Parathyroid adenoma (tissue), 2 donors: ENCODE measurements around the gene CDH7.

ENCODE experiments used
- H2AFZ ChIP-seq: fragments of 300-600 bp; sonication (generic); one replicate; pipeline ENCODE4 v1.7.0; 2017; ENCODE audit warnings: antibody characterized with exemption, mild to moderate bottlenecking
- H3K27ac ChIP-seq: fragments of 300-600 bp; sonication (generic); one replicate; pipeline ENCODE4 v1.7.0; 2017
- H3K27me3 ChIP-seq: fragments of 300-600 bp; sonication (generic); one replicate; pipeline ENCODE4 v1.7.0; 2017; ENCODE audit warnings: low read length; ENCODE audit not compliant: control insufficient read depth, insufficient read depth
- H3K36me3 ChIP-seq: fragments of 300-600 bp; sonication (generic); one replicate; pipeline ENCODE4 v1.7.0; 2017; ENCODE audit warnings: low read length; ENCODE audit not compliant: control insufficient read depth, insufficient read depth
- H3K4me1 ChIP-seq: fragments of 300-600 bp; sonication (generic); one replicate; pipeline ENCODE4 v1.7.0; 2017; ENCODE audit warnings: control low read depth
- H3K4me2 ChIP-seq: fragments of 300-600 bp; sonication (generic); one replicate; pipeline ENCODE4 v1.7.0; 2017; ENCODE audit warnings: low read length
- H3K4me3 ChIP-seq: fragments of 300-600 bp; sonication (generic); one replicate; pipeline ENCODE4 v1.7.0; 2017; ENCODE audit warnings: low read depth, low read length
- H3K79me2 ChIP-seq: fragments of 300-600 bp; sonication (generic); one replicate; pipeline ENCODE4 v1.7.0; 2017; ENCODE audit warnings: control low read depth
- H3K9ac ChIP-seq: fragments of 300-600 bp; sonication (generic); one replicate; pipeline ENCODE4 v1.7.0; 2017; ENCODE audit warnings: mild to moderate bottlenecking
- H3K9me3 ChIP-seq: fragments of 300-600 bp; sonication (generic); one replicate; pipeline ENCODE4 v1.7.0; 2017; ENCODE audit warnings: low read length; ENCODE audit not compliant: control insufficient read depth
- TF ChIP-seq, protein P1 (sequence below): fragments of 300-600 bp; sonication (generic); IDR thresholded peaks from one replicate; pipeline ENCODE4 v1.7.0; 2017; ENCODE audit warnings: antibody characterized with exemption, mild to moderate bottlenecking
- donor health status: primary hyperparathyroidism.

CDH7 gene

DNA sequence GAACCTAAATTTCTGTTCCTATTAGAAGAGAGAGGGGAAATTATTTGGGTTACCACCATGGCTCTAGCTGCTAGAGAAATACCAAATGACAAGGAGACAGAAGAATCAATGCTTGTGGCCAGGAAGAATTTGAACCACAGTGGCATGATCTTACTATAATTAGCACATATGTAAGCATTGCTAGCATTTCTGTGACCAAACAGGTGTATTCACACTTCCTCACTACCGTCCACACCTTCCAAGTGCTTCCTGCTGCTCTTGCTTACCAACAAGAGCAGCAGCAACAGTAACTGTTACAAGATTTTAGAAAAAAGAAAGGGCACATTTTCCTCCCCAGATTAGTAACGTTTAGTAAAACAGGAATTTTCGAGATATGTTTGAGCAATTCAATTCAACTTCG is 60.5 kb downstream of the CDH7 start:
- Histone ChIP-seq H2AFZ (no peak overlapping the region), H3K27me3 (no peaks in the 10 kb centered on the region), H3K36me3 (no peaks in the 10 kb centered on the region), H3K4me2 (no peak overlapping the region), H3K27ac (no peak overlapping the region), H3K9me3 (no peaks in the 10 kb centered on the region), H3K4me3 (no peak overlapping the region), H3K79me2 (no peaks in the 10 kb centered on the region), H3K4me1 (no peaks in the 10 kb centered on the region), H3K9ac (no peak overlapping the region)
- TF ChIP-seq, protein P1, sequence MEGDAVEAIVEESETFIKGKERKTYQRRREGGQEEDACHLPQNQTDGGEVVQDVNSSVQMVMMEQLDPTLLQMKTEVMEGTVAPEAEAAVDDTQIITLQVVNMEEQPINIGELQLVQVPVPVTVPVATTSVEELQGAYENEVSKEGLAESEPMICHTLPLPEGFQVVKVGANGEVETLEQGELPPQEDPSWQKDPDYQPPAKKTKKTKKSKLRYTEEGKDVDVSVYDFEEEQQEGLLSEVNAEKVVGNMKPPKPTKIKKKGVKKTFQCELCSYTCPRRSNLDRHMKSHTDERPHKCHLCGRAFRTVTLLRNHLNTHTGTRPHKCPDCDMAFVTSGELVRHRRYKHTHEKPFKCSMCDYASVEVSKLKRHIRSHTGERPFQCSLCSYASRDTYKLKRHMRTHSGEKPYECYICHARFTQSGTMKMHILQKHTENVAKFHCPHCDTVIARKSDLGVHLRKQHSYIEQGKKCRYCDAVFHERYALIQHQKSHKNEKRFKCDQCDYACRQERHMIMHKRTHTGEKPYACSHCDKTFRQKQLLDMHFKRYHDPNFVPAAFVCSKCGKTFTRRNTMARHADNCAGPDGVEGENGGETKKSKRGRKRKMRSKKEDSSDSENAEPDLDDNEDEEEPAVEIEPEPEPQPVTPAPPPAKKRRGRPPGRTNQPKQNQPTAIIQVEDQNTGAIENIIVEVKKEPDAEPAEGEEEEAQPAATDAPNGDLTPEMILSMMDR = no peak

DNA sequence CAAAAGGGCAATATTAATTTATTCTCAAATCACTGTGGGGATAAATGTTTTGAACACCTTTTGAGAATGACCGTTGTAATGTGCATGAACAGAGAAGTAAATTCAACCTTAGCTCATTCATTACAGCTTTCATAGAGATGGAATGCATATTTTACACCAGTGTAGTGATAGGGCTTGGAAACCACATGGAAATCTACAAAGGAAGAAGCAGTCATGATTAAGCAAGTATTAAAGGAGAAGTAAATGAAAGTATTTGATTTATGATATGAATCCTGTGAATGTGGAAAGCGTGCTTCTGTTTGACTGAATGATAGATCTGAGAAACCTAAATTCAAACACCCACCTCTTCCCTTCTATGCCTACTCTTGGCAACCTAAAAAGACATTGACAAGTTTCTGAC is 64.7 kb downstream of the CDH7 start:
- Histone ChIP-seq H3K4me3 (no peak overlapping the region), H3K4me1 (no peaks in the 10 kb centered on the region)

DNA sequence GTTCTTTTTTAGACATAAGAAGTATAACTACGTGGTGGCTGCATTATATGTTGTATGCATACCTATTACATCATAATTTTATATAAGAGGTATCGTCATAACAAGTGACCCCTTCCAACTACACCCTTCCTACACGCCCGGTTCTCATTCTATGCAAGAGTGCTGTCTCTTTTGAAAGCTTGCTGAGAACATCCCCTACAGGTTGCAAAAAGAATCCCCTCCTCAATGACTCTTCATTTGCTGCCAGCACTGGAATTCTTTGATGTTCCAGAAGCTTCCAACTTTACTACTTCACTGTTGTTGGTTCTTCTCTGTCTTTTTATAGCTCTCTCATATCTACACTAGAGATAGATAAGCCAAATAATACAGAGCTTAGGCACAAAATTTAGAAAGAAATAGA is 66.4 kb downstream of the CDH7 start:
- no peak overlapping the region for H3K4me3 ChIP-seq
- no peaks in the 10 kb centered on the region for H3K4me1 ChIP-seq
- H3K36me3 ChIP-seq = no peaks in the 10 kb centered on the region
- H3K9ac ChIP-seq = no peak overlapping the region
- H3K79me2 ChIP-seq = no peaks in the 10 kb centered on the region
- H3K27ac ChIP-seq = no peak overlapping the region
- no peak overlapping the region for H3K4me2 ChIP-seq
- H2AFZ ChIP-seq = no peak overlapping the region
- H3K27me3 ChIP-seq = no peaks in the 10 kb centered on the region
- TF ChIP-seq, protein P1 = no peak
- no peaks in the 10 kb centered on the region for H3K9me3 ChIP-seq

More for the DNA sequence above, 64.7 kb downstream of the CDH7 start:
- Histone ChIP-seq H3K4me2 (no peak overlapping the region), H3K27me3 (no peaks in the 10 kb centered on the region), H3K9me3 (no peaks in the 10 kb centered on the region), H3K27ac (no peak overlapping the region), H3K79me2 (no peaks in the 10 kb centered on the region), H3K9ac (no peak overlapping the region), H2AFZ (no peak overlapping the region), H3K36me3 (no peaks in the 10 kb centered on the region)
- TF ChIP-seq, protein P1 = no peak

DNA sequence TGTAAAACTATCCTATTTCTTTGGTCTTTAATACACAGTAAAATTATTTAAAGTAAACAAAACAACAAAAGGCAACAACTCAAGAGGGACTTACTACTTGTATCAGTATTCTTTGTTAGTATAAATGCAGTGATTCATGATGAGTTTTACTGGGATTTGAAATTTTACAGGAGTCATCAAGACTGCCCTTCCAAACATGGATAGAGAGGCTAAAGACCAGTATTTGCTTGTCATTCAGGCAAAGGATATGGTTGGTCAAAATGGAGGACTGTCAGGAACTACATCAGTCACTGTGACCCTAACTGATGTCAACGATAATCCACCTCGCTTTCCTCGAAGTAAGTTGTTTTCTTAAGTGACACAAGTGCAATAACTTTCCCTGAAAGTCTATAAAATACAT is 71.1 kb downstream of the CDH7 start:
- TF ChIP-seq, protein P1 = no peak
- no peaks in the 10 kb centered on the region for H3K9me3 ChIP-seq
- H3K36me3 ChIP-seq = no peaks in the 10 kb centered on the region
- no peak overlapping the region for H2AFZ ChIP-seq
- no peaks in the 10 kb centered on the region for H3K4me1 ChIP-seq
- H3K79me2 ChIP-seq = no peaks in the 10 kb centered on the region
- H3K27ac ChIP-seq = no peak overlapping the region
- H3K4me3 ChIP-seq = no peak overlapping the region
- no peaks in the 10 kb centered on the region for H3K27me3 ChIP-seq
- no peak overlapping the region for H3K4me2 ChIP-seq
- no peak overlapping the region for H3K9ac ChIP-seq

DNA sequence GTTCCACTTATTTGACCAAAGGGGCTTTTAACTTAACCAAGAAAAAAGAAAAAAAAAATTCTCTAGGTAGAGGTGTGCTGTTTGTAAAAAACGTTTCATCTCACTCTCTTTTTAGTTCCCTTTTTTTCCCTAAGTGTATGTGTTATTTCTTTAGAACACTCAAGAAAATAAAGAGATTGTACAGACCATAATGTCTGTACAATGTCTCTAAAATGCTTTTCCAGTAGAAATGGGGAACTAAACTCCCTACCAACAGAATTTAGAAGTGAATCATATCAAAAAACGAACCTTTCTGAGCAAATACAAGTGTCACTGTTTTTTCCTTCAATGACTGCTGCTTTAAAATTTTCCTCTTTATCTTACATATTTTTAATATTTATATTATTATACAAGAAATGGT is 72.0 kb downstream of the CDH7 start:
- no peak overlapping the region for H3K27ac ChIP-seq
- no peaks in the 10 kb centered on the region for H3K36me3 ChIP-seq
- H3K27me3 ChIP-seq = no peaks in the 10 kb centered on the region
- H3K4me1 ChIP-seq = no peaks in the 10 kb centered on the region
- no peak overlapping the region for H3K9ac ChIP-seq
- H3K4me3 ChIP-seq = no peak overlapping the region
- no peaks in the 10 kb centered on the region for H3K9me3 ChIP-seq
- no peaks in the 10 kb centered on the region for H3K79me2 ChIP-seq
- TF ChIP-seq, protein P1 = no peak
- no peak overlapping the region for H3K4me2 ChIP-seq
- H2AFZ ChIP-seq = no peak overlapping the region
